ENCODE measurements around the gene TOR1AIP1.

Gene TOR1AIP1

DNA sequence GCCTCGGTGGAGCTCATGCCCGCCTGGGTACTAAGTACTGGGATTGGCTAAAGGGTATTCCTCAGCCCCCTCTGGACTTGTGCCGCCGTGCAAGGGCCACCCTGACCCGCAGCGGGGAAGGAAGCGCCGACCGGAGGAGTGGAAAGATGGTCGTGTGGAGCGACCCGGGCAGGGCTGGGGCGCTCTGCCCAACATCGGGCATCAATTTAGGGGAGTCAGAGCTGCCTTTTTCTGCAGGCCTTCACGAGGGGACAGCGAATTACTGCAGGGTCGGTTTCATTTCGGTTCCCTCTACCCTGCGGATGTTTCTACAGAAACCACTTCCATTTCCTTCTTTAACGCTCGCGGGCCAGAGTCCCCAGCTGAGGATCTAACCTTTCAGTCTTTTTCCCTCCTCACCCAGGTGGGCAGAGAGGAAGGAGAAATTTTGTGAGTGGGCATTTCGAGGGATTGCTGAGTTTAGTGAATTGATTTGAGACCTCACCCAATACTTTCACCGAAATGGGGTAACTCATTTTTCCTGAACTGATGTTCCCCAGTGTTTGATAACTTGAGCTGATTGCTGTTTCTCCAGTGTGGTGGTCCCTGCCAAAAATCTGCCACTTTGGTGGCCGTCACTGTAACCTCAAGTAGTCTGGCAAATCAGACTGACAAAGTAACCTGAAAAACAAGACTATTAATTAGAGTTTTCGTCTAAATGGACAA, 1.1 kb downstream of the TOR1AIP1 start:
- no peak for DNase-seq

DNA sequence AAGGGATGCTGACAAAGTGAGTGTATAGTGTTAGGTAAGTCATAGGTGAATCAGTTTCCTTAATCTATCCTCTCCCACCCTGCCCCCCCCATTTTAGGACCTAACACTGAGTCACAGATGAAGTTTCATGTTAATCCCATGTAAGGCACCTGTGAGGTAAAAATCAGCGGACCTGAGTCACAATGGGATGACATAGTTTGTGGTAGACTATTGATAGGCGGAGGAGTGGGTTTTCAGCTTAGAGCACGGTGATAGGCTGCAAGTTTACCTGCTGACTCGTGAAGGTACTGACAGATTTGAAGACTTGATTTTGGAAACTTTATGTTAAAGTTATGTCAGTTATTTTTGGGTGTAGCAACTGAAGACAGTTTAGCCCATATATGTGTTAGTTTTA, 1.7 kb downstream of the TOR1AIP1 start:
- DNase-seq = peak; percentile 42

DNA sequence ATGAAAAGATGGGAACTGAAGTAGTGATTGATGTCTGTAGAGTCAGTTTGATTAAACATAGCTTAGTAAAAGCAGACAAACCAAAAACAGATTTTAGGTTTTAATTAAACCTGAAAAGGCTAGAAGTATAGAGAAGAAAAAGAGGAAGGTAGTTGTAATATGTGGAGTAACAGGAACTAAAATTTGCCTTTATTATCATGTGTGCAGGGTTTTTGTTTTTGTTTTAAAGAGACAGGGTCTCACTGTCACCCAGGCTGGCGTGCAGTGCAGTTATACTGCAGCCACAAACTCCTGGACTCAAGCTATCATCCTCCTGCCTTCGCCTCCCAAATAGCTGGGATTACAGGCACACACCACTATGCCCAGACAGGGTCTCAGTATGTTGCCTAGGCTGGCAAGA, 6.0 kb downstream of the TOR1AIP1 start:
- DNase-seq = no peak

DNA sequence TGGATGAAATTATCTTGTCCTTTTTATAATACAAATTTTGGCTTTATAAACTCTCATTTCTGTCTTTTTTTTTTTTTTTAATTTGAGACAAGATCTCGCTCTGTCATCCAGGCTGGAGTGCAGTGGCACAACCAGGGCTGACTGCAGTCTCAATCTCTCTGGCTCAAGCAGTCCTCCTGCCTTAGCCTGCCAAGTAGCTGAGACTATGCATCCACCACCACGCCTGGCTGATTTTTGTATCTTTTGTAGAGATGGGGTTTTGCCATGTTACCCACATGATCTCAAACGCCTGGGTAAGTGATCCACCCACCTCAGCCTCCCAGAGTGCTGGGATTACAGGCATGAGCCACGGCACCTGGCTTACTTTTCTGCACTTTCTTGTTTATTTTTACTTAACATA, 7.5 kb downstream of the TOR1AIP1 start:
- DNase-seq = no peak

DNA sequence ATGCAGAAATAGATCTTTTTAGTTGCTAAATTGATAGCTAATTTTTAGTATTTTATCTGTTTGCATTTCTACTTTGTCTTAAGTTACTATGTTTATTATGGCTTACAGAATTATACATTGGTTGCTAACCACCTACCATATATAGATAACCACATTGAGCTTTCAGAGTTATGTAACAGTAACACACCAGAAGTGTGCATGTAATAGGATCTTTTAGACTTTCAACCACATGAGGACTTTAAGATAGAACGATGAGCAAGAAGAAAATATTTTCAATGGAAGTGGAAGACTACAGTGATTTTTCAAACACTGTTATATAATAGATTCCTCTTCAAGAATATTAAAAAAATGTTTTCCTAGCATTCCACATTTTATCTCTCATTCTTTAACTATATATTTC, 28.8 kb downstream of the TOR1AIP1 start:
- DNase-seq = no peak

DNA sequence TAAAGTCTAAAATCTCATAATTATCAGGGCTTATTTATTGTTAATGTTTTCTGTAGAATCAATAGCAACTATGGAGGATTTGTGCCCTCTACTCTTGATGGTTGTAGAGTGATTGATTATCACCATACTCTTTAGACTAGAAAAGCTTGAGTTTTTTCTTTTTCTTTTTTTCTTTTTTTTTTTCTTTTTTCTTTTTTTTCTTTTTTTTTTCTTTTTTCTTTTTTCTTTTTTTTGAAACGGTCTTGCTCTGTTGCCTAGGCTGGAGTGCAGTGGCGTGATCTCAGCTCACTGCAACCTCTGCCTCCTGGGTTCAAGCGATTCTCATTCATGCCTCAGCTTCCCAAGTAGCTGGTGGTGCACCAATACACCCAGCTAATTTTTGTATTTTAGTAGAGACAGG, 29.7 kb downstream of the TOR1AIP1 start:
- DNase-seq = no peak

DNA sequence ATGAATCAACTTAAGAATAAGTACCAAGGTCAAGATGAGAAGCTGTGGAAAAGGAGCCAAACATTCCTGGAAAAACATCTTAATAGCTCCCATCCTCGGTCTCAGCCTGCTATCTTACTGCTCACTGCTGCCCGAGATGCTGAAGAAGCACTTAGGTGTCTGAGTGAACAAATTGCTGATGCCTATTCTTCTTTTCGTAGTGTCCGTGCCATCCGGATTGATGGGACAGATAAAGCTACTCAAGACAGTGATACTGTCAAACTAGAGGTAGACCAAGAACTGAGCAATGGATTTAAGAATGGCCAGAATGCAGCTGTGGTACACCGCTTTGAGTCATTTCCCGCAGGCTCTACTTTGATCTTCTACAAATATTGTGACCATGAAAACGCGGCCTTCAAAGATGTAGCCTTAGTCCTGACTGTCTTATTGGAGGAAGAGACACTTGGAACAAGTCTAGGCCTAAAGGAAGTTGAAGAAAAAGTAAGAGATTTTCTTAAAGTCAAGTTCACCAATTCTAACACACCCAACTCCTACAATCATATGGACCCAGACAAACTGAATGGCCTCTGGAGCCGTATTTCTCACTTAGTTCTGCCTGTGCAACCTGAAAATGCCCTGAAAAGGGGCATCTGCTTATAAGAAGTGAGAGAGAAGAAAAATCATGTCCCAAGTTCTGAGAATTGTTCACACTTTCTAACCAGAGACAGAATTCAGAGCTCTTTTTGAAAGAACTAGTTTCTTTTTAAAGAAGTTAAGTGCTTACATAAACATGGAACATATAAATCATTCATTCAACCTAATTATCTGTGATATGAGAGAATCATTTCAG, 35.7 kb downstream of the TOR1AIP1 start:
- DNase-seq = no peak

DNA sequence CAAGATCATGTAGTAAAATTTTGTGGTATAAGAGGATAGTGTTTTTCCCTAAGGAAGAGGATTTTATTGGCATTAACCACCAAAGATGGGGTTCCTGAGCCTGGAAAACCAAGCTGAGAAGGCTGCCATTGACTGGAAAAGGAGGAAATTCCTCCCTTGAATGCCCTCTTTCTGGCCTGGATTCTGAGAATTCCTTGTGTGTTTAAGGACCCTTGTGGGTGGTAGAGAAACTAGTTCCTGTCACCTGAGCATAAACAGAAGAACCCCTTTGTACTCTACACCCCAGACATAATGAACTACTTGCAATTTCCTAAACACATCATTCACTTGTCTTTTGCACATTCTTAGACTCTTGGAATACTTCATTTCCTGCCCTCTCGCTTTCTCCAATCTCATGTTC, 39.4 kb downstream of the TOR1AIP1 start:
- DNase-seq = no peak

DNA sequence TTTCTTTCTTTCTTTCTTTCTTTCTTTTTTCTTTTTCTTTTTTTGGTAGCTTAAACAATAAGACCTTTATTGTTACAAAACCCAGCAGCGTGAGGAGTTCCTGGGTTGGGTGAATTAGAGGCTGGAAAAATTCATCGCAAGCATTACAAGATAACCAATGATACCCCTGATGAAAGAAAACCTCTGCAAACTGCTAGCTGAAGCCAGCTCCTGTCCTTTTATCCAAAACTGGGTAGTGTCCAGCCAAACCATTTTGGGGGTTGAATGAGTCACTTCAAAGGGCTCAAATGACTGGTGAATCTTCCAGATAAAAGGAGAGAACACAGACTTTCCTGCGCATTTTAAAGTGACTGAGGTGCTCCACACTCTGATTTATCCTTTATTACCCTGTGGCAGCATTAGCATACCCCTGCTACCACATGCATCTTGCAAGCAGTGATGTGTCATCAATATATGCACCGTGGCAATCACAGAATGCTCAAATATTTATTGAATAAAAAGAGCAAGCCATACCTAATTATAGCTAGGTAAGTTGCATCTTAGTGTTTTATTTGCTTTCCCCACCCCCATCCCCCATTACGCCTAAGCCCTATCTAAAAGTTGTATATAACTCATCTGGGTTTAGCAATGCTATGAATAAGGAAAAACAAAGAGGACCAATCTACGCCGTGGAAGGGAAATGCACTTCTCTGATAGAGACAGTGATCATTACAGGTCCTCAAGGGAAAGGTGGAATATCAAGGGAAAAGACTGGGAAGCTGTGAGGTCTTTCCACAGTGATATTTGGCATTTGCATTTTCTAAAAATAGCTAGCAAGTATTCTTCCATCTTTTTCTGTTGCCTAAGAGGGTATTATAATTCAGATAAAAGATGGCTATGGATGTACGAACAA, 40.1 kb downstream of the TOR1AIP1 start:
- no peak for DNase-seq

DNA sequence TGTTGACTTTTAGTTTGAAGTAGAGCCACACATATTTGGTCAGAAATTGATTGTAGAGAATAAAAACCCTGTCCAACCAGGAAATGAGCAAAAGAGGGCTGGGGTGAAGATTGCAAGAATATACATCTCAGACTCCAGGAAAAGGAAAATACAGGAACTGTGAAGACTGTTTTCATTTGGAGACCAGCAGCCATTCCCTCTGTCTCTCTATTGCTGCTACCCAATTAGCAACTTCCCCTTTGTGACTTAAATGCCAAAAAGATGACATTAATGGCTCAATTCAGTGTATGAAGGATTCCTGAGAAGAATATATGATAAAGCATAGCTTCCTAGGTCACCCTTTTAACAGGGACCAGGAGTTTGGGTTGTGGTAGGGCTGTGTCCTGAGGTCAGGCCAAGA, 40.9 kb downstream of the TOR1AIP1 start:
- DNase-seq = no peak

DNA sequence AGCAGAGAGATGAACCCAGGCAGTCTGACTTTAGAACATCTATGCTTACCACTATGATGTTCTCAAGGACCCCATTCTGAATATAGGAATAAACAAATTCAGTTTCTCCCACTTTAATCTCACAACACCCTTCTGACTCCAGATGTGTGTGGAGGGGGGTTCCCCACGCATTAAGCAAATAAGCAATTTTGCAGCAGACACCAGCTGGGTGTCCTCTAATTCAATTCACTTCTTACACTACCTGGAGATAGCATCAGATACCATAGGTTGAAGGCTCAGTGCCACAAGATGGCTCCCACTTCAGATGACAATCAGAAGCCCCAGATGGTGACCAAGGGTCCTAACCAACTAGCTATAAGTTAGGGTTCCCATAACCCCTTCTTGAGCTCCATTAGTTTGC, 42.2 kb downstream of the TOR1AIP1 start:
- DNase-seq = no peak

DNA sequence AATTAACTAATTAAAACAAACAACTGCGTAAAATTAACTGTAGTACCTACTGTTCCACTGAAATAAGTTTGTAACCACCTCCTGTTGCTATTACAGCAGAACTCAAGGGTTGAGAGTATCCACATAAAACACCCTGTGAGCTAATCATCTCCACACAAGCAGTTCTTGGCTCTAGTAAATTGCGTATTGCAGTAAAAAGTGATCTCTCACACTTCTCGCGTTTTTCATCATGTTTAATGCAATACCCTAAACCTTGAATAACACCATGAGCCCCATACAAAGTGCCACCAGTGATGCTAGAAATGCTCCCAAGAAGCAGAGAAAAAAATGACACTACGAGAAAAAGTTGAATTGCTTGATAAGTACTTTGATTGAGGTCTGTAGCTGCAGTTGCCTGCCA, 43.2 kb downstream of the TOR1AIP1 start:
- DNase-seq = no peak

DNA sequence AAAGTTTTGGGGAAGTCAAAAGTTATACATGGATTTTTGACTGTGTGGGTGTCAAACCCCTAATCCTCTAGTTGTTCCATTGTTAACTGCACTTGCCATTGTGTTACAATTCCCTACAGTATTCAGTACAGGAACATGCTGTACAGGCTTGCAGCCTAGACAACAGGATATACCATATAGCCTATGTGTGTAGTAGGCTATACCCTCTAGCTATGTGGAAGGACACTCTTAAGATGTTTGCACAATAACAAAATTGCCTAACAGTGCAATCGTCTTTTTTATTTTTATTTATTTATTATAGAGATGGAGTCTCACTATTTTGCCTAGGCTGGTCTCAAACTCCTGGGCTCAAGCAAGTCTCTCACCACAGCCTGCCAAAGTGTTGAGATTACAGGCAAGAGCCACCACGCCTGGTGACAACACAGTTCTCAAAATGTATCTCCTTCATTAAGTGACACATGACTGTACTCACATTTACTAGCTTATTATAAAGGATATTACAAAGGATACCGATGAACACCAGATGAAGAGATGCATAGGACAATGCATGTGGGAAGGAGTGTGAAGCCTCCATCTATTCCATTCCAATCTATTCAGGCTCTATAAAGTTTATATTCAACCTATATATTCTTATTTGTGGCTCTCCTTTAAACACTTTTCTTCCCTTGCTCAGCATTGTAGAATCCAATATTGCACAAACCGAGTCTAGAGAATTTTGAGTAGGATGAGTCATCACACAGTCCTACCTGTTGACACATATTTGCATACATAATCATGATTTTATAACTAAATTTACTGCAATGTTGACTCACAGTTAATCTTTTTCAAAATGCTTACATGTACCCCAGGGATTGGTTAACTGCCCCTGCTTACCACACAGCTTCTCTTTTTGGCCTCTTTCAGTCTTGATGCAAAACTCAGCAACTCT, 44.1 kb downstream of the TOR1AIP1 start:
- DNase-seq = no peak

DNA sequence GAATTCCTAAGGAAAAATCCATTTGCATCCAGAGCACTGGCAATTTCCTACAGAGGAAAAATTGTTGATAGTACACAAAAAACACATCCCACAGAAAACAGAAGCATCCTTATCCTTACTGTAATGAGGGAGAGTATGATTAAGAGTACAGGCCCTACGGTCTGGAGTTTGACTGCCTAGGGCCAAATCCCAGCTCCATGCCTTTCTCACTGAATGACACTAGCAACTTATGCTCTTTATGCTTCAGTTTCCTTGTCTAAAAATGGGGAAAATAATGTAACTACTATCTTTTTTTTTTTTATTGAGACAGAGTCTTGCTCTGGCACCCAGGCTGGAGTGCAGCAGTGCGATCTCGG, 44.7 kb downstream of the TOR1AIP1 start:
- no peak for DNase-seq

DNA sequence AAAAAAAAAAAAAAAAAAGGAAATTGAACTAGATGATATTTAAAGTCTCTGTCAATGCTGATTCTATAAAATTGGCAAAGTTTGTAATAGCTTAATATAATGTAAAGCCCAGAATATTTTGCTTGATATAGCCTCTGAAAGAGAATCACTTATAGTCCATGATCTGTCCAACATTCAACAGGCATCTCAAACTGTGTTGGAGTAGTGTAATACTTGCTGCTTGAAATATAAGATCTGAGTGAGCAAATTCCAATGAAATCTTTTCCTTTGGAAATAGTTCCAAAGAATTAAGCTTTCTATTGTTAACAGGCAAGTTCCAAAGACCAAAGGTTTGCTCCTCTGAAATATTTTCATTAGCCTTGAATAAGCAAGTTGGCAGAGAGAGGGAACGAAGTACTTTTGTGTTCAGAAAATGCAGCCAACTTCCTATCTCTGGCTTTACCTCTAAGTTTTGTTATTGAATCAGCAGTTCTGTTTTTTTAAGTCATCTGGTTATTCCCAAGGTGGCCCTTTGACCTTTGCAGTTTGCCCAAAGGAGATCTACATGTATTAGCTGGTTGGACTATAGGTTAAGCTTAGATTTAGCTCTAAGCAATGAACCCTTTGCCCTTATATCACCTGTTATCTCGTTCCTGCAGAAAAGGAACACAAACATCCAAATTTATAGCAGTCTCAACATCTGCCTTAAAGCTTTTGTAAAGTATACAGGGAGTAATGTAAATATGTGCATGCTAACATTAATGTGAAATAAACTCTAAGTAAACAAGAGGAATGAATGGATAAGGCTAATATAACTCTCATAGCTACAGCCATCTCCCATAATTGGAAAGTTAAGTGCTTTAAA, 48.1 kb downstream of the TOR1AIP1 start:
- DNase-seq = no peak

DNA sequence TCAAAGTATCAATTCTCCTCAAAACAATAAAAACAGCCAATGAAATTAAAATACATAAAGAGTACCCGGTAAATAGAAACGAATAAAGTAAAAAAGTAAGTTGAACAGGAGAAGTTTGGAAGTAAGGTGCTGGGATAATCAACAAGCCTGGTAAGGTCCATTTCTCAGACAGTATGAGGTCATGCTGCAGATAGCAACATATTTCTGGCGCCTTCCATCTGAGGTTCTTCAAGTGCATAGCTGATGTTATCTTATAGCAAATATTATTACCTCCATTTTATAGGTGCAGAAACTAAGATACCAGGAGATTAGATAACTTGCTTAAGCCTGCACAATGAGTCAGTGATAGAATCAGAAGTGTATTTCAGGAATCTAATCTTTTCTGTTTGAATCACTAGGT, 48.8 kb downstream of the TOR1AIP1 start:
- no peak for DNase-seq

DNA sequence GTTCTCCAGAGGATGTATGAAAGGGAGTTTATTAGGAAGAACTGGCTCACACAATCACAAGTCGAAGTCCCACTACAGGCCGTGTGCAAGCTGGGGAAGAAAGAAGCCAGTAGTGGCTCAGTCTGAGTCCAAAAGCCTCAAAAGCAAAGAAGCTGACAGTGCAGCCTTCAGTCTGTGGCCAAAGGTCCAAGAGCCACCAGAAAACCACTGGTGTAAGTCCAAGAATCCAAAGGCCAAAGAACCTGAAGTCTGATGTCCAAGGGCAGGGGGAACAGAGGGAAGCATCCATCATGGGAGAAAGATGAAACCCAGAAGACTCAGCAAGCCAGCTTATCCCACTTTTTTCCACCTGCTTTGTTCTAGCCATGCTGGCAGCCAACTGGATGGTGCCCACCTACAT, 51.1 kb downstream of the TOR1AIP1 start:
- no peak for DNase-seq

DNA sequence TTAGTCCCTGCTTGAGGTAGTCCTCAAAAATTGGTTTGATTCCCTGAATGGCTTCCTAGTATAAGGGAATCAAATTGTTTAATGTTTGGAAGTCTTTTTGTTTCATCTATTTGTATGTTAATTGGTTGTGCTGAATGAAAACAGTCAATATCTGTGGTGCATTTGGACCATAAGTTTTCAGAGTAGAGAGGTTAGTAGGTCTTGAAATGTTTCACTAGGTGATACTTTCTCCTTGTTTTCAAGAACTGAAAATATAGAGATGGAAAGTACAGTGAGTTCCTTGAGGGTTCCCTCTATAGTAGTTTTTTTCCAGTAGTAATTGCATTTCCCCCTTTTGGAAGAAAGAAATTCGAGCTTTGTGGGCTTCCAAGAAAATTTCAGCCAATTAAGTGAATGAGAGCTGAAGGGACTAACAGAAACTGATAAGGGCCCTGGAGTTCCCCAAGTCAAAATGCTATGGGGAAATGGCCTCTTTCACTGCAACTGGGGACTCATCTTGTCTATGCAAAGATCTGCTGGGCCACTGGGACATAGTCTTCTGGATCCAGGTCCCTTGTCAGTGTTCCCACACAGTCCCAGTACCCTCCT, 53.9 kb downstream of the TOR1AIP1 start:
- no peak for DNase-seq

DNA sequence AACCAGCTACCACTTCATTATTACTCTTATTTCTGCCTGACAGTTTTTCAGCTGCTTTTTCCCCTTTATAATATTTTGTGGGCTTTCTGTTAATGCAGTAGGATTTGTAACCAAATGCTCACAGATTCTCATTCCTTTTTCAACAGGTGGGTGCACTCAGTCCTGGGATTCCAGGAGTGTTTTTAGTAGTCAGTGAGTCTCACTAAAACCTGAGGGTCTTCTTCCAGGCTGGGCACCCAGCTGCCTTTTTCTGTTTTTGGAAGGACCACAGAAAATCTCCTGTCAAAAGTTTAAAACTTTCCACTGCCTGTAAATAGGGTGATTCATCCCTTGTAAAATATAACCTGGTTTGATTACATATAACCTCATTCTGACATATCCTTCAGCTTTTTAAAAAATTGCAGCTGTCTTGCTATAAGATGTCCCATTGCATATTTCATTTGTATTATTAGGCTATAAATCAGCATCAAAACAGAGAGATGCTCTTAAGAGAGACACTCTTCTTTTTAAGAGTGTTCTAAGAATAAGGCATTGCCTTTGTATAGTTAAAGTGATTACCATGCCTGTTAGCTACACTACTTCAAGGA, 55.7 kb downstream of the TOR1AIP1 start:
- no peak for DNase-seq

DNA sequence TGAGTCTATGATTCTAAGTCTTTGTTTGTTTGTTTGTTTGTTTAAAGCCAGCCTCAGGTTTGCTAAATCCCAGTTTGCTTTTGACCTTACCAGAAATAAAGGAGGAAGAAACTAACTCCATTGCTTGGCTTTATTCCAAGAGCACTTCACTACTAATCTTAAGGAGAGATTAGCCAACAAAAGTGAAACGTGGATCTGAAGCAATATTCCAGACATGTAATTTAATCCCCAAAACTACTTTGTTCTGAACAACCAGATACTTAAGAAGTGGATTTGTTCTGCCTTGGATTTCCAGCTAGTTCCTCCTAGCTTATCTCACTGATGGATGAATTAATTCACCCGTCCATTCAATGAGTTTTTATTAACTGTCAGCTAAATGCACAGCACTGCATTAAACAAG, 56.7 kb downstream of the TOR1AIP1 start:
- no peak for DNase-seq

DNA sequence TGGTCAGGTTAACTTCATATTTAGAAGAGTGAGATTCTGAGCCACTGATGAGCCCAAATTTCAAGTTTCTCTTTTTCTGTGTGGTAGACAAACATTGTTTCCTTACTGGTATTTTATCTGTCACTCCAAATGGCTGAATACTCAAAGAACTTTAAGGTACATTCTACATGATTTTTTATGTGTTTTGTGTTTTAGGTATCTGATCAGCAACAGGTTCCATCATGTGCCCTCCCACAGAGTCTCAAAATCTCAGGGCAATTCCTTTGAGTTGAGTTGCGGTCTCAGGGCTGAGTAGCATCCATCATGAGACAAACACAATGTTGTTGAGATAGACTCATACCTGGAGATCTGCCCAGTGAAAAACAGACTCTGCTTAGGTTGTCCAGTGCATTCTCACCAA, 57.9 kb downstream of the TOR1AIP1 start:
- DNase-seq = no peak
